K562 treated with DMSO at 1 percent for 4 hours (cell line): ENCODE measurements around the gene CEACAM6. TPM values are rescaled to one million over a fixed set of nuclear protein-coding genes. Genes with fewer than 3 reads are reported as not detected.

Experiments
- total RNA-seq: library from RNA; unstranded; fragments of 300-600 nt; gene quantifications from 2 replicates; pipeline ENCODE4 v1.2.3, GENCODE V29; 2022; ENCODE audit not compliant: insufficient read depth

The CEACAM6 gene
- not detected in 2 replicates for total RNA-seq

DNA sequence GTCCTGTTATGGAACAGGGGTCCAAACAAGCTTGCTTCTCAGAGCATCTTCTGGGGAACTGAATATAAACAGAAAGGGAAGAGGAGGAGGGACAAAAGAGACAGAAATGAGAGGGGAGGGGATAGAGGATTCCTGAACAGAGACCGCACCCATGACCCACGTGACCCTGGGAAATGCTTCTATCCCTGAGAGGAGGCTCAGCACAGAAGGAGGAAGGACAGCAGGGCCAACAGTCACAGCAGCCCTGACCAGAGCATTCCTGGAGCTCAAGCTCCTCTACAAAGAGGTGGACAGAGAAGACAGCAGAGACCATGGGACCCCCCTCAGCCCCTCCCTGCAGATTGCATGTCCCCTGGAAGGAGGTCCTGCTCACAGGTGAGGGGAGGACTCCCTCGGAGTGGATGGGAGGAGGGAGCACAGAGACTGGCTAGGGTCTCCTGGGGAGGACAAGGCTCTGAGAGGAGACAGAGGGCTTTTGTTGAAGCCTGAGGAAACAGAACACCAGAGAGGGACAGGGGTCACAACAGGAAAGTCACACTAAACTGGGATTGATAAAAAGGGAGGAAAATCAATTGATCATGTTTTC is at the start of gene CEACAM6:
Gene CEACAM6, plus strand, starts transcription at position 203 of the 586 bp plus-strand sequence. Its CDS starts 109 bp downstream, at position 312.

DNA sequence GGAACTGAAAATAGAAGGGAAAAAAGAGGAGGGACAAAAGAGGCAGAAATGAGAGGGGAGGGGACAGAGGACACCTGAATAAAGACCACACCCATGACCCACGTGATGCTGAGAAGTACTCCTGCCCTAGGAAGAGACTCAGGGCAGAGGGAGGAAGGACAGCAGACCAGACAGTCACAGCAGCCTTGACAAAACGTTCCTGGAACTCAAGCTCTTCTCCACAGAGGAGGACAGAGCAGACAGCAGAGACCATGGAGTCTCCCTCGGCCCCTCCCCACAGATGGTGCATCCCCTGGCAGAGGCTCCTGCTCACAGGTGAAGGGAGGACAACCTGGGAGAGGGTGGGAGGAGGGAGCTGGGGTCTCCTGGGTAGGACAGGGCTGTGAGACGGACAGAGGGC is 46.8 kb upstream of the CEACAM6 start, which contains the start of gene CEACAM5:
Gene CEACAM5, plus strand, starts transcription at position 146 of the 400 bp plus-strand sequence. Its CDS starts 106 bp downstream, at position 252.

DNA sequence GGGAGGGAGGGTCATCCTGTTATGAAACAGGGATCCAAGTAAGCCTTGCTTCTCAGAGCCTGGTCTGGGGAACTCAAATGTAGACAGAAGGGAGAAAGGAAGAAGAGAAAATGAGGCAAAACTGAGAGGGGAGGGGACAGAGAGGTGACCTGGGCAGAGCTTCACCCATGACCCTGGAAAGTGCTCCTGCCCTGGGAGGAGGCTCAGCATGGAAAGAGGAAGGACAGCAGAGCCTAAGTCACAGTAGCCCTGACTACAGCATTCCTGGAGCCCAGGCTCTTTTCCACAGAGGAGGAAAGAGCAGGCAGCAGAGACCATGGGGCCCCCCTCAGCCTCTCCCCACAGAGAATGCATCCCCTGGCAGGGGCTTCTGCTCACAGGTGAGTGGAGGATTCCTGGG is 41.0 kb downstream of the CEACAM6 start, which contains the start of gene CEACAM3:
Gene CEACAM3, plus strand, starts transcription at position 226 of the 400 bp plus-strand sequence. Its CDS starts 91 bp downstream, at position 317.

Other genes starting within 250 kb of the CEACAM6 start
- 0.75 and 4.0 TPM in 2 replicates for gene CEACAM21, start 179.4 kb upstream of the CEACAM6 start, total RNA-seq
- gene CEACAM4, start 128.5 kb upstream of the CEACAM6 start, total RNA-seq: not detected in 2 replicates
- not detected in 2 replicates for gene CEACAM7, start 67.3 kb upstream of the CEACAM6 start, total RNA-seq
- gene CEACAM5, start 46.9 kb upstream of the CEACAM6 start, total RNA-seq: not detected in 2 replicates
- gene CEACAM3, start 41.1 kb downstream of the CEACAM6 start, total RNA-seq: not detected in 2 replicates
- not detected in 2 replicates for gene LYPD4, start 89.2 kb downstream of the CEACAM6 start, total RNA-seq
- gene DMRTC2, start 89.5 kb downstream of the CEACAM6 start, total RNA-seq: not detected in 2 replicates
- 3,874 and 4,098 TPM in 2 replicates for gene RPS19, start 104.7 kb downstream of the CEACAM6 start, total RNA-seq
- not detected in 2 replicates for gene CD79A, start 121.7 kb downstream of the CEACAM6 start, total RNA-seq
- gene ARHGEF1, start 127.7 kb downstream of the CEACAM6 start, total RNA-seq: 86.5 and 102 TPM in 2 replicates
- gene ERFL, start 172.9 kb downstream of the CEACAM6 start, total RNA-seq: 0.83 and 0.90 TPM in 2 replicates
- 165 and 170 TPM in 2 replicates for gene RABAC1, start 203.8 kb downstream of the CEACAM6 start, total RNA-seq
- 0.46 and 1.0 TPM in 2 replicates for gene ATP1A3, start 238.7 kb downstream of the CEACAM6 start, total RNA-seq